SK-N-SH (cell line): ENCODE results near the gene ARHGAP40. TPM values are rescaled to one million over a fixed set of nuclear protein-coding genes. Genes with fewer than 3 reads are reported as not detected.

Source experiments
- CTCF ChIA-PET: fragments of 300-600, 350-600 bp; formaldehyde crosslinking; extraction: SDS; loops from one replicate; lab custom pipeline; 2021; lab: Yijun Ruan, JAX
- POLR2A ChIA-PET: fragments of 350-600 bp; sonication (Branson Sonifier 250); formaldehyde crosslinking; extraction: SDS; loops from one replicate; lab custom pipeline; 2020; ENCODE audit warnings: antibody characterized with exemption, inconsistent platforms; lab: Yijun Ruan, JAX
- DNase-seq: peaks from one replicate; pipeline ENCODE4 v3.0.0; 2012
- H2AFZ ChIP-seq: fragments of 200-600 bp; sonication (generic); 2 replicates; pipeline ENCODE4 v1.8.1; 2016; ENCODE audit warnings: antibody characterized with exemption, mild to moderate bottlenecking, low read depth
- H3F3A ChIP-seq: fragments of 200-600 bp; sonication (generic); replicated peaks from 2 replicates; pipeline ENCODE3; 2016; ENCODE audit warnings: antibody characterized with exemption, mild to moderate bottlenecking; ENCODE audit not compliant: insufficient read depth
- H3K27ac ChIP-seq, 2 experiments: fragments of 200-500 bp in 1 of 2; fragments of 200-600 bp in 1 of 2; sonication (Bioruptor generic) in 1 of 2; sonication (generic), shearing (Covaris generic) in 1 of 2; 2 replicates each; pipeline versions ENCODE4 v1.5.1 to v1.6.1; 2014 to 2016; ENCODE audit warnings: low read depth in 2 of 2, inconsistent platforms in 1 of 2, low read length in 1 of 2, mild to moderate bottlenecking in 1 of 2, mixed read lengths in 1 of 2
- H3K27me3 ChIP-seq: fragments of 200-600 bp; sonication (generic), shearing (Covaris generic); 2 replicates; pipeline ENCODE4 v1.6.1; 2016; ENCODE audit warnings: mixed run types; ENCODE audit not compliant: insufficient read depth
- H3K36me3 ChIP-seq, 2 experiments: fragments of 200-500 bp in 1 of 2; fragments of 200-600 bp in 1 of 2; sonication (Bioruptor generic) in 1 of 2; sonication (generic) in 1 of 2; replicated peaks in 1 of 2; 2 replicates each; pipeline versions ENCODE3 to v1.5.1; 2014 to 2016; ENCODE audit warnings: low read length in 1 of 2, mild to moderate bottlenecking in 1 of 2; ENCODE audit not compliant: insufficient read depth in 2 of 2, control insufficient read depth in 1 of 2
- H3K4me1 ChIP-seq, 2 experiments: fragments of 200-500 bp in 1 of 2; fragments of 200-600 bp in 1 of 2; sonication (Bioruptor generic) in 1 of 2; sonication (generic), shearing (Covaris generic) in 1 of 2; 2 replicates each; pipeline versions ENCODE4 v1.5.1 to v1.6.1; 2014 to 2016; ENCODE audit warnings: low read depth in 1 of 2, low read length in 1 of 2, mixed run types in 1 of 2; ENCODE audit not compliant: insufficient read depth in 2 of 2, control insufficient read depth in 1 of 2
- H3K4me2 ChIP-seq: fragments of 200-600 bp; sonication (generic), shearing (Covaris generic); 2 replicates; pipeline ENCODE4 v1.6.1; 2017; ENCODE audit warnings: mixed run types
- H3K4me3 ChIP-seq, 2 experiments: fragments of 200-500 bp in 1 of 2; fragments of 200-600 bp in 1 of 2; sonication (Bioruptor generic) in 1 of 2; sonication (generic), shearing (Covaris generic) in 1 of 2; 2 replicates each; pipeline versions ENCODE4 v1.5.1 to v1.8.1; 2014 to 2016; ENCODE audit warnings: low read depth in 2 of 2, inconsistent platforms in 1 of 2, low read length in 1 of 2, mild to moderate bottlenecking in 1 of 2, mixed read lengths in 1 of 2, moderate library complexity in 1 of 2
- H3K79me2 ChIP-seq: fragments of 200-600 bp; sonication (generic); 2 replicates; pipeline ENCODE4 v1.8.1; 2017; ENCODE audit warnings: mild to moderate bottlenecking; ENCODE audit not compliant: insufficient read depth
- H3K9ac ChIP-seq: fragments of 200-600 bp; sonication (generic); 2 replicates; pipeline ENCODE4 v1.6.1; 2017; ENCODE audit warnings: mixed run types
- H3K9me2 ChIP-seq: fragments of 200-600 bp; sonication (generic); 2 replicates; pipeline ENCODE4 v1.6.1; 2017; ENCODE audit warnings: mixed run types
- H3K9me3 ChIP-seq: fragments of 200-600 bp; sonication (generic); 2 replicates; pipeline ENCODE4 v1.6.1; 2017; ENCODE audit warnings: mixed run types, mild to moderate bottlenecking, moderate library complexity
- H4K20me1 ChIP-seq: fragments of 200-600 bp; sonication (generic); 2 replicates; pipeline ENCODE4 v1.6.1; 2017; ENCODE audit warnings: mild to moderate bottlenecking, mixed run types; ENCODE audit not compliant: insufficient read depth
- EP300 ChIP-seq, 2 experiments: IDR thresholded peaks; 2 replicates each; pipeline versions ENCODE4 v1.4.0 to v1.6.1; 2012; ENCODE audit warnings: borderline replicate concordance in 1 of 2, low read depth in 1 of 2, low read length in 1 of 2
- EZH2phosphoT487 ChIP-seq: fragments of 200-600 bp; sonication (generic); IDR thresholded peaks from 2 replicates; pipeline ENCODE4 v1.6.1; 2017; ENCODE audit warnings: low read depth, mixed run types, mild to moderate bottlenecking, antibody characterized with exemption, moderate library complexity, borderline replicate concordance
- FOSL2 ChIP-seq: IDR thresholded peaks from 2 replicates; pipeline ENCODE4 v1.4.0; 2012; ENCODE audit warnings: low read depth, mild to moderate bottlenecking, moderate library complexity, borderline replicate concordance
- FOXJ3 ChIP-seq: sonication (generic); formaldehyde crosslinking; IDR thresholded peaks from 2 replicates; pipeline ENCODE4 v1.5.1; 2020; ENCODE audit warnings: mild to moderate bottlenecking, missing genetic modification reagents
- JUND ChIP-seq: IDR thresholded peaks from 2 replicates; pipeline ENCODE4 v1.4.0; 2012
- MAX ChIP-seq: IDR thresholded peaks from 2 replicates; pipeline ENCODE4 v1.4.0; 2012; ENCODE audit warnings: low read depth
- MEF2A ChIP-seq: IDR thresholded peaks from 2 replicates; pipeline ENCODE4 v1.4.0; 2012; ENCODE audit warnings: low read depth, borderline replicate concordance
- MXI1 ChIP-seq: IDR thresholded peaks from 2 replicates; pipeline ENCODE4 v1.6.1; 2012; ENCODE audit warnings: mild to moderate bottlenecking, low read depth, low read length, improper control_type of control experiment
- NFIC ChIP-seq: IDR thresholded peaks from 2 replicates; pipeline ENCODE4 v1.4.0; 2012; ENCODE audit warnings: borderline replicate concordance
- NRF1 ChIP-seq: IDR thresholded peaks from 2 replicates; pipeline ENCODE4 v1.6.1; 2012; ENCODE audit warnings: low read depth, mild to moderate bottlenecking, low read length
- POLR2AphosphoS5 ChIP-seq: IDR thresholded peaks from 2 replicates; pipeline ENCODE4 v1.6.1; 2012; ENCODE audit warnings: low read depth, low read length
- RCOR1 ChIP-seq: fragments of 150-350 bp; IDR thresholded peaks from 2 replicates; pipeline ENCODE4 v1.6.1; 2017; ENCODE audit warnings: antibody characterized with exemption, low read length
- RFX5 ChIP-seq: IDR thresholded peaks from 2 replicates; pipeline ENCODE4 v1.6.1; 2012; ENCODE audit warnings: mild to moderate bottlenecking, improper control_type of control experiment, low read length
- SMC3 ChIP-seq: IDR thresholded peaks from 2 replicates; pipeline ENCODE4 v1.6.1; 2012; ENCODE audit warnings: low read depth, low read length, improper control_type of control experiment
- TAF1 ChIP-seq: IDR thresholded peaks from 2 replicates; pipeline ENCODE4 v1.6.1; 2012; ENCODE audit warnings: low read depth, mild to moderate bottlenecking, low read length, moderate library complexity, borderline replicate concordance
- TCF12 ChIP-seq: IDR thresholded peaks from 2 replicates; pipeline ENCODE4 v1.4.0; 2012
- TEAD4 ChIP-seq: IDR thresholded peaks from 2 replicates; pipeline ENCODE4 v1.4.0; 2012; ENCODE audit warnings: mild to moderate bottlenecking, borderline replicate concordance; ENCODE audit not compliant: insufficient read depth
- WGBS: methylation state at CpG from one replicate; pipeline ENCODE4 v1.1.6; 2017; ENCODE audit warnings: low lambda C conversion rate; 5-methylcytosine and 5-hydroxymethylcytosine counted together
- polyA plus RNA-seq, 3 experiments: library from polyadenylated mRNA; depleted of rRNA; stranded (reverse); fragments of >200 nt; gene quantifications; 2 replicates each; pipeline ENCODE4 v1.2.3, GENCODE V29; 2012
- TF ChIP-seq, protein P1 (sequence below): IDR thresholded peaks from 2 replicates; pipeline ENCODE4 v1.6.1; 2012; ENCODE audit warnings: mild to moderate bottlenecking, low read depth, low read length, moderate library complexity
- TF ChIP-seq, protein P2 (sequence below): fragments of 200-600 bp; sonication (generic); IDR thresholded peaks from 2 replicates; pipeline ENCODE4 v1.6.1; 2017; ENCODE audit warnings: antibody characterized with exemption, mild to moderate bottlenecking, moderate library complexity

The ARHGAP40 gene
- polyA plus RNA-seq, 1 of the 3 experiments (the other 2 are of a cell fraction), result 0.02 TPM

GRCh38 chr20:38617830-38618196 is 16.2 kb downstream of the ARHGAP40 start:
- WGBS, result 91% methylated on average over 4 of the region's 4 CpGs

GRCh38 chr20:38620441-38620840 is 18.8 kb downstream of the ARHGAP40 start:
- peaks cover 0 to 6% of the 10 kb centered on the region in 2 experiments; a peak in 1 of 4 replicates for H3K4me1 ChIP-seq
- 63% methylated on average over 9 of the region's 9 CpGs for WGBS
- no peak for TF ChIP-seq RCOR1
- TF ChIP-seq RFX5, result no peak
- TF ChIP-seq, protein P1, sequence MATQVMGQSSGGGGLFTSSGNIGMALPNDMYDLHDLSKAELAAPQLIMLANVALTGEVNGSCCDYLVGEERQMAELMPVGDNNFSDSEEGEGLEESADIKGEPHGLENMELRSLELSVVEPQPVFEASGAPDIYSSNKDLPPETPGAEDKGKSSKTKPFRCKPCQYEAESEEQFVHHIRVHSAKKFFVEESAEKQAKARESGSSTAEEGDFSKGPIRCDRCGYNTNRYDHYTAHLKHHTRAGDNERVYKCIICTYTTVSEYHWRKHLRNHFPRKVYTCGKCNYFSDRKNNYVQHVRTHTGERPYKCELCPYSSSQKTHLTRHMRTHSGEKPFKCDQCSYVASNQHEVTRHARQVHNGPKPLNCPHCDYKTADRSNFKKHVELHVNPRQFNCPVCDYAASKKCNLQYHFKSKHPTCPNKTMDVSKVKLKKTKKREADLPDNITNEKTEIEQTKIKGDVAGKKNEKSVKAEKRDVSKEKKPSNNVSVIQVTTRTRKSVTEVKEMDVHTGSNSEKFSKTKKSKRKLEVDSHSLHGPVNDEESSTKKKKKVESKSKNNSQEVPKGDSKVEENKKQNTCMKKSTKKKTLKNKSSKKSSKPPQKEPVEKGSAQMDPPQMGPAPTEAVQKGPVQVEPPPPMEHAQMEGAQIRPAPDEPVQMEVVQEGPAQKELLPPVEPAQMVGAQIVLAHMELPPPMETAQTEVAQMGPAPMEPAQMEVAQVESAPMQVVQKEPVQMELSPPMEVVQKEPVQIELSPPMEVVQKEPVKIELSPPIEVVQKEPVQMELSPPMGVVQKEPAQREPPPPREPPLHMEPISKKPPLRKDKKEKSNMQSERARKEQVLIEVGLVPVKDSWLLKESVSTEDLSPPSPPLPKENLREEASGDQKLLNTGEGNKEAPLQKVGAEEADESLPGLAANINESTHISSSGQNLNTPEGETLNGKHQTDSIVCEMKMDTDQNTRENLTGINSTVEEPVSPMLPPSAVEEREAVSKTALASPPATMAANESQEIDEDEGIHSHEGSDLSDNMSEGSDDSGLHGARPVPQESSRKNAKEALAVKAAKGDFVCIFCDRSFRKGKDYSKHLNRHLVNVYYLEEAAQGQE, result no peak
- no peak for TF ChIP-seq TEAD4
- TF ChIP-seq JUND, result no peak
- TF ChIP-seq NRF1, result no peak
- no peak for TF ChIP-seq FOXJ3
- TF ChIP-seq MXI1, result no peak
- TF ChIP-seq MEF2A, result no peak
- TF ChIP-seq FOSL2, result no peak
- TF ChIP-seq TCF12, result no peak
- no peak for TF ChIP-seq EP300 (IDR thresholded peaks at IDR 0.05; ENCODE audit: borderline replicate concordance in 1 of 2, low read depth in 1 of 2, low read length in 1 of 2)
- no peak for TF ChIP-seq EZH2phosphoT487
- no peak for TF ChIP-seq MAX
- TF ChIP-seq POLR2AphosphoS5, result no peak
- TF ChIP-seq, protein P2, sequence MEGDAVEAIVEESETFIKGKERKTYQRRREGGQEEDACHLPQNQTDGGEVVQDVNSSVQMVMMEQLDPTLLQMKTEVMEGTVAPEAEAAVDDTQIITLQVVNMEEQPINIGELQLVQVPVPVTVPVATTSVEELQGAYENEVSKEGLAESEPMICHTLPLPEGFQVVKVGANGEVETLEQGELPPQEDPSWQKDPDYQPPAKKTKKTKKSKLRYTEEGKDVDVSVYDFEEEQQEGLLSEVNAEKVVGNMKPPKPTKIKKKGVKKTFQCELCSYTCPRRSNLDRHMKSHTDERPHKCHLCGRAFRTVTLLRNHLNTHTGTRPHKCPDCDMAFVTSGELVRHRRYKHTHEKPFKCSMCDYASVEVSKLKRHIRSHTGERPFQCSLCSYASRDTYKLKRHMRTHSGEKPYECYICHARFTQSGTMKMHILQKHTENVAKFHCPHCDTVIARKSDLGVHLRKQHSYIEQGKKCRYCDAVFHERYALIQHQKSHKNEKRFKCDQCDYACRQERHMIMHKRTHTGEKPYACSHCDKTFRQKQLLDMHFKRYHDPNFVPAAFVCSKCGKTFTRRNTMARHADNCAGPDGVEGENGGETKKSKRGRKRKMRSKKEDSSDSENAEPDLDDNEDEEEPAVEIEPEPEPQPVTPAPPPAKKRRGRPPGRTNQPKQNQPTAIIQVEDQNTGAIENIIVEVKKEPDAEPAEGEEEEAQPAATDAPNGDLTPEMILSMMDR, result no peak
- no peak for TF ChIP-seq TAF1
- no peak for TF ChIP-seq SMC3
- no peak for TF ChIP-seq NFIC
- TF ChIP-seq, all 33 proteins: peak for 0
- no peaks in the 10 kb centered on the region for H3K79me2 ChIP-seq
- H3K4me2 ChIP-seq, result no peak overlapping the region
- H3F3A ChIP-seq, result no peaks in the 10 kb centered on the region
- no peaks in the 10 kb centered on the region for H4K20me1 ChIP-seq
- H3K9ac ChIP-seq, result no peak overlapping the region
- H3K9me3 ChIP-seq, result no peaks in the 10 kb centered on the region
- no peaks in the 10 kb centered on the region for H3K9me2 ChIP-seq
- DNase-seq, result no peak
- no peaks in the 10 kb centered on the region for H3K27me3 ChIP-seq
- POLR2A ChIA-PET, result no interaction called here
- H3K36me3 ChIP-seq, result no peaks in the 10 kb centered on the region
- no peak overlapping the region for H3K27ac ChIP-seq
- CTCF ChIA-PET, result interaction anchor here (0.6 to 2.1 kb wide), 4 partner anchors 13 to 214 kb away, joined by 3 to 8 read pairs (median 4); no protein-coding TSS in a partner anchor
- H2AFZ ChIP-seq, result no peak overlapping the region
- no peak overlapping the region for H3K4me3 ChIP-seq

More at GRCh38 chr20:38617830-38618196, 16.2 kb downstream of the ARHGAP40 start:
- Histone ChIP-seq H3K9me2 (no peaks in the 10 kb centered on the region), H3K27ac (no peak overlapping the region), H2AFZ (no peak overlapping the region), H3K36me3 (no peaks in the 10 kb centered on the region), H3K79me2 (no peaks in the 10 kb centered on the region), H3K4me3 (no peak overlapping the region), H3K9ac (no peak overlapping the region), H3K9me3 (no peaks in the 10 kb centered on the region), H4K20me1 (no peaks in the 10 kb centered on the region)
- CTCF ChIA-PET, result interaction anchor here (0.9 to 1.9 kb wide), 2 partner anchors 8 to 14 kb away, joined by 3 to 5 read pairs; no protein-coding TSS in a partner anchor
- POLR2A ChIA-PET, result no interaction called here
- TF ChIP-seq TEAD4, result no peak
- TF ChIP-seq, all 33 proteins: peak for 0
- no peaks in the 10 kb centered on the region for H3K27me3 ChIP-seq
- H3K4me1 ChIP-seq, result peaks cover 0 to 6% of the 10 kb centered on the region in 2 experiments; a peak in 1 of 4 replicates
- DNase-seq, result no peak
- no peaks in the 10 kb centered on the region for H3F3A ChIP-seq
- H3K4me2 ChIP-seq, result no peak overlapping the region; the same call in 1 of the 2 replicates
